Measurements from ENCODE around the gene FGR.
A peak's percentile ranks its signal among the peaks of the same experiment; 100 is the strongest.
"Not testable (repeated sequence)": the region's sequence is repeated elsewhere in the genome, so short reads cannot be mapped to it uniquely, and the experiment has no call there.

The FGR gene

GRCh38 chr1:27634985-27635367 is at the start of gene FGR:
Gene FGR, minus strand, starts transcription at chr1:27635185. Its CDS starts 11,269 bp downstream, at chr1:27623916.
- peak within 1 kb of the TSS; percentile 40 for H3K4me3 ChIP-seq (ENCODE audit: low read depth, low read length)

- no peak overlapping the region for H3K4me3 ChIP-seq (ENCODE audit: low read depth, low read length)
Observed at GRCh38 chr1:27684176-27684575, 49.2 kb upstream of the FGR start.

- no peak overlapping the region for H3K4me3 ChIP-seq (ENCODE audit: low read depth, low read length)
Observed at GRCh38 chr1:27682351-27682944, 47.5 kb upstream of the FGR start.

- not testable (repeated sequence) for H3K4me3 ChIP-seq (ENCODE audit: low read depth, low read length)
Observed at GRCh38 chr1:27681580-27681979, 46.6 kb upstream of the FGR start.

GRCh38 chr1:27680225-27680791 is 45.3 kb upstream of the FGR start:
- not testable (repeated sequence) for H3K4me3 ChIP-seq (ENCODE audit: low read depth, low read length)

GRCh38 chr1:27678747-27679146 is 43.8 kb upstream of the FGR start:
- H3K4me3 ChIP-seq (ENCODE audit: low read depth, low read length): no peak overlapping the region

- no peak overlapping the region for H3K4me3 ChIP-seq (ENCODE audit: low read depth, low read length)
Observed at GRCh38 chr1:27676410-27676809, 41.4 kb upstream of the FGR start.

- no peak overlapping the region for H3K4me3 ChIP-seq (ENCODE audit: low read depth, low read length)
Observed at GRCh38 chr1:27672750-27673112, 37.7 kb upstream of the FGR start.

- no peak within 1 kb of the TSS for H3K4me3 ChIP-seq (ENCODE audit: low read depth, low read length)
Observed at GRCh38 chr1:27671964-27672749, 37.2 kb upstream of the FGR start, which contains the start of gene IFI6. Gene IFI6, minus strand, starts transcription at chr1:27672192. Its CDS starts 2,878 bp downstream, at chr1:27669314.

- no peak overlapping the region for H3K4me3 ChIP-seq (ENCODE audit: low read depth, low read length)
Observed at GRCh38 chr1:27669876-27670275, 34.9 kb upstream of the FGR start.

GRCh38 chr1:27668808-27669723 is 34.1 kb upstream of the FGR start:
- no peak overlapping the region for H3K4me3 ChIP-seq (ENCODE audit: low read depth, low read length)

GRCh38 chr1:27668121-27668807 is 33.3 kb upstream of the FGR start:
- no peak overlapping the region for H3K4me3 ChIP-seq (ENCODE audit: low read depth, low read length)

GRCh38 chr1:27666791-27667254 is 31.8 kb upstream of the FGR start:
- no peak overlapping the region for H3K4me3 ChIP-seq (ENCODE audit: low read depth, low read length)

- H3K4me3 ChIP-seq (ENCODE audit: low read depth, low read length): no peak overlapping the region
Observed at GRCh38 chr1:27666294-27666693, 31.3 kb upstream of the FGR start.

GRCh38 chr1:27665016-27665651 is 30.1 kb upstream of the FGR start:
- H3K4me3 ChIP-seq (ENCODE audit: low read depth, low read length): no peak overlapping the region

GRCh38 chr1:27664291-27664690 is 29.3 kb upstream of the FGR start:
- no peak overlapping the region for H3K4me3 ChIP-seq (ENCODE audit: low read depth, low read length)

- no peak overlapping the region for H3K4me3 ChIP-seq (ENCODE audit: low read depth, low read length)
Observed at GRCh38 chr1:27662707-27663393, 27.9 kb upstream of the FGR start.

GRCh38 chr1:27662261-27662660 is 27.3 kb upstream of the FGR start:
- no peak overlapping the region for H3K4me3 ChIP-seq (ENCODE audit: low read depth, low read length)

- no peak overlapping the region for H3K4me3 ChIP-seq (ENCODE audit: low read depth, low read length)
Observed at GRCh38 chr1:27661412-27662075, 26.6 kb upstream of the FGR start.

Measured in iPS-11a (cell line).